Adipose tissue (tissue), 3 donors: ENCODE results near the gene SAYSD1. TPM values are rescaled to one million over a fixed set of nuclear protein-coding genes. Genes with fewer than 3 reads are reported as not detected.

ENCODE experiments used
- H3K27ac ChIP-seq: one replicate; pipeline ENCODE4 v1.5.1; 2013; ENCODE audit warnings: low read depth, low read length
- WGBS, 3 donors: extraction: QIAGEN DNeasy Blood & Tissue Kit; methylation state at CpG; one replicate each; pipeline ENCODE4 v1.1.7; 2013; 5-methylcytosine and 5-hydroxymethylcytosine counted together
- polyA plus RNA-seq, 3 donors: library from polyadenylated mRNA; stranded (reverse); fragments of 200-250 nt; gene quantifications; one replicate each; pipeline ENCODE4 v1.2.3, GENCODE V29; 2013
- donor health status: healthy with polysubstance abuse.
- donor health status: Bipolar disorder and iron deficiency.
- donor health status: healthy.

The SAYSD1 gene
- polyA plus RNA-seq, 3 donors, result 6.3 to 13.6 (median 8.2) TPM

DNA sequence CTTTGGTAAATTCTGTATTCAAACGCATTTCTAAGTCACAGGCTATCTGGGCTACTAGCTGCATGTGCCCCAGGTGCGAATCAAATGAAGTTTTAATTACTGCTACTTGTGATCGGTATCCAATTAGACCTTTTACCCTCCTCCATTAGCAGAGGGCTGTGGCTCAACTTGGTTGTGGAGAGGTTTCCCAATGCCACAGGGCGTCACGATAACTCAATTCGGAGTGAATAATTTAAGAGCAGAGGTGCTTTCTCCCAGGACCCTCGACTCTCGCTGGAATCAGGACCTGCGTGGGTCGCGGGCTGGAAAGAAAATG lies 640 bp downstream of the SAYSD1 start:
- 0 to 1% (median 1%) methylated on average over 11 of the region's 11 CpGs for WGBS, 3 donors
- no peak overlapping the region for H3K27ac ChIP-seq

DNA sequence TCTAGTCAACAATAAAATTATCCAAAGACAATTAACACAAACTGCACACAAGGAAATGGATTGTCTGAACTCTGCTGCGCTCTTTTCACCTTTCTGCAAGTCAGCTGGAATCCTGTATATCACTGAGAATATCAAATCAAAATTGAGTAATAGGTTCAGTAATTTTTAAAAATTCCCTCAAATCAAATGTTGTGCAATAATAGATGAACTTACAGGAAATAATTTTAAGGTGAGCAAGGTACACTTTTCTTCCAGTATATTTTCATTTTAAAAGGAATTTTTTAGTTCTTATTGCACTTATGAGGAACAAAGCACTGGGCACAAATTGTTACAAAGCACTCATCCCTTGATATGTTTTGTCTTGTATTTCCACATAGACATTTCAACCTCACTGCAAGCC lies 1.2 kb downstream of the SAYSD1 start:
- H3K27ac ChIP-seq, result no peak overlapping the region
- 81 to 97% (median 91%) methylated on average over 1 of the region's 1 CpG for WGBS, 3 donors

DNA sequence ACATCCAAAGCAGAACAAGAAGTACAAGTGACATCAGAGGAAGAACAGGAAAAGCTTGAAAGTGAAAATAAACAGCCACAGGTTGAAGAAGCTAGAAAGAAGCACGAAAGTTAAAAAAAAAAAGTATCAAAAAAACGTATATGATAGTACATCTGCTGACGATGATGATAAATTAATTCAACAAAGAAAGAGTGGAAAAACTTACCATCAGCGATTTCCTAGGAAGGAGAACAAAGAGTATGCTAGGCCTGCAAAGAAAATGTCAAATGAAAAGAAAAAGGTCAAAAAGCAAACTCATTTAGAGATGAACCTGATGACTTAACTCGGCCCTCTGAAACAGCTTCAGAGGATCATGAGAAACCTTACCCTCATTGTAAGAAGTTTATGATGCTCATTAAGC lies 3.7 kb downstream of the SAYSD1 start:
- no peak overlapping the region for H3K27ac ChIP-seq
- WGBS, 3 donors, result 76 to 81% (median 80%) methylated on average over 5 of the region's 5 CpGs

DNA sequence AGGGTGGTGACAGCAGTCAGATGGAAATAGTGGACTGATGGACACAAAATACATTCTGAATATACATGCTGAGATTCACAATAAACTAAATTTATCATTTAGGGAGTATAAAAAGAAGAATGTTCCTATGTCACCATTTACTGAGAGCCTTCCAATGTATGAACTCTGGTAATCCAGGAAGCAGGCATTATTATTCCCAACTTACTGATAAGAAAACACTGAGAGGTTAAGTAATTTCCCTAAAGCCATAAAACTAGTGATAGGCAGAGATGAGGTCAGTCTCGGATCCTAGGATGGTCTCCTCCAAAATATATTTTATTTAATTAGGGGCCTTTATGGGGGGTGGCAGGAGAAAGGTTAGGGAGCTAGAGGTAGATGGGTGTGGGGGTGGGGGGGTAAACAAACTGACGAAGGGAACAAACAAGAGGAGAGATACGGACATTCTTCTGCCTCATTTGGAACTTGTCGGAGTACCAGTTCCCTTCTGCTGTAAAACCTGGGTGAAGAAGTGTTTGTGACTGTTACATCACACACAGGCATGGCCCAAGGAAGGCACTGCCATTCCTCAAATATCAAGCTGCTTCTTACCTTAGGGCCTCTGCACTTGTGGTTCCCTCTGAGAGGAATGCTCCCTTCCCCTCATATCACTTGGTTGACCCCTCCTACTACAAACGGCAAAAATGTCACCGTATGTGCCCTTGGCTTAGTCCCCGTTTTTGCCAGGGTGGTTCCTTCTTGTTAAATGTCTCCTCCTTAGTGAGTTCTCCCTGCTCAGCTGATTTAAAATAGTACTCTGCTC lies 6.7 kb downstream of the SAYSD1 start:
- 74 to 90% (median 80%) methylated on average over 7 of the region's 7 CpGs for WGBS, 3 donors
- no peak overlapping the region for H3K27ac ChIP-seq

DNA sequence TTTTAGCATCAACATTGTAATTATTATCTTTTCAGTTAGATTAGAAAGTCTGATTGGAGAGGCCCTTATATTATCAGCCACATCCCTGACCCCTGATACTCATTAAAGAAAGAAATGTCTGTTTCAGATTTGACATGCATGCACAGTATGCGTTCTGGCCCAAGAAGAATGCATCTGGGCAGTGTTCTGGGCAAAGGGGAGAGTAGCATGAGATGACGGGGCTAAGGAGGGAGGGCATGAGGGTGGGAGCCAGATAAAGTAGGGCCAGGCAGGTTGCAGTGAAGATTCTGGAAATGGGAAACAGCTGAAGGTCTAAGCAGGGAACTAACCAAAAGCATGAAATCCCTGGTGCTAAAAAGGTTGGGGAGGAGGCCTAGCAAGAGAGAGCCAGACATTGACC lies 7.3 kb downstream of the SAYSD1 start:
- 43 to 50% (median 45%) methylated on average over 2 of the region's 2 CpGs for WGBS, 3 donors
- H3K27ac ChIP-seq, result no peak overlapping the region

DNA sequence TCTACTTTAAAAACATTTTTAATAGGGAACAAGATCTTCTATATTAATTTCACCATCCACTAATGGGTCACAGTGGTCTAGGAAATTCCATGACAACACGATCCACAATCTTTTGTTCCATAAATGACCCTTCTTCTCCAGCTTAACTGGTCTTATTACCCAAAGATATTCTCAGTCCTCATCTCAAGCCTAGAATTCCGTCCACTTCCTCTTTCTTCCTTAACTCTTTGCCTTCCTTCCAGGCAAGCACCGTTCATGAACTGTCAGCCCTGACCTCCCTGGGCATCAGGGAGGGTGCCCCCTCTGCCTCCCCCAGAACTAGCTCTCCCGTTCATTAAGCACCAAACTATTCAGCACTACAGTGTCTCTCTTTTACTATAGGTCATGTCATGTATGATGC lies 8.0 kb downstream of the SAYSD1 start:
- WGBS, 3 donors, result 69 to 82% (median 69%) methylated on average over 4 of the region's 4 CpGs
- H3K27ac ChIP-seq, result no peak overlapping the region

DNA sequence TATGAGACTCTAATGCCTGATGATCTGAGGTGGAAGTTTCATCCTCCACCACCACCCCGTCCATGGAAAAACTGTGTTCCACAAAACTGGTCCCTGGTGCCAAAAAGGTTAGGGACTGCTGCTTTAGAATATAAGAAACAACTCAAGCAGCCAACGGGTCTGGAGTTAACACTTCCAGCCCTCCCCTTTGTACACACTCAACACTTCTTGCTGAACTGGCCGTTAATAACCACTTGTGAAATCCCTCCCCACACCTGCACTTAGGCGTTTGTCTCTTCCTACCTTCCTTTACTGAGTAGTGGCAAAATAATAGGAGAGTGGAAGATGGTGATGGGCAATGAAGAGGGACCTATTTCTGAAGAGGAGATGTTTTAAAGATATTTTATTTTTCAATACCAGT lies 10.5 kb downstream of the SAYSD1 start:
- H3K27ac ChIP-seq, result no peak overlapping the region
- 64 to 77% (median 72%) methylated on average over 4 of the region's 4 CpGs for WGBS, 3 donors

DNA sequence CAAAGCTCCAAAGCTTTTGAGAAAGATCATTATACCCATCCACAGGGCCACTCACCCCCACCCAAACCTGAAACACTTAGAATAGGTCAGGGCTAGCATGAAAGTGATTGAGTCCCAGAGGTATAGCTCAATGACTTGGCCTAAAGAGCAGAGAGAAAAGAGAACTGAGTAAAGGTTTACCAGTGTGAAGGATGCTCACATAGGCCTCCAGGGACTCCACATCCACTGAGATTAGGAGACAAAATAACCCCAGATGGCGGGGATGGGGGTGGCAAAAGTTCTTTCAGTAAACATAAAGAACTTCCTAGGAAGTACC lies 12.2 kb downstream of the SAYSD1 start:
- 95 to 100% (median 100%) methylated on average over 1 of the region's 1 CpG for WGBS, 3 donors
- H3K27ac ChIP-seq, result no peak overlapping the region

DNA sequence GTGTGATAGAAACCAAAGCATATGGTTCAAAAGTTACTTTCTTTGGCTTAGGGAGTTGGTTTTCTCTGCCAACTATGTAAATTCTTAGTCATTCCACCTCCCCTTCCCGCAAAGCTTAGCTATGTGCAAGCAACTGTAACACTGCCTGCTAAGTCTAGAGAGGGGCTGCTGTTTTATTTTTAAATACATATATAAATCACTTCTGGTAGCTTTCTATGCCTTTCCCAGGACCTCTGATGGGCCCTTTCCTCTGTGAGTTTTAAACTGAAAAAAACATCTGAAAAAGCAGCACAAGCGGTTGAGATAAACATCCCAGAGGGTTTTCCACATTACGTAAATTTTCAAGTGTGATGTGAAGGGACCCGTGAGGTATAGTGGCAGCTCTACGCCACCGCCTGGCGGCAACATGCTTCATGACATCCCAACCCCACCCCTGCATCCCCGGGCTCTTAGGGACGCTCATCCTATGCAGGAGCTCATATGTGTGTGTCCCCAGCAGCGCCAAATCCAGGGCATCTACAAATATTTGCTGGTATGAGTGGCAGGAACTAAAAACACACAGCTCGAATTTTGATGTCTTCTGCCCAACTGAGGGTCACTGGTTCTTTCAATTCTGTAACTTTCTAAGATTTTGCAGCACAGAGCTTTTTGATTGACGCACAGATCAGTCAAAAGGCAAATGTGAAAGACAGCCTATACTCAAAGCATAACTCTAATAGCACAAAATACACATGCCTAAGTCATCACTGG lies 12.7 kb downstream of the SAYSD1 start:
- no peak overlapping the region for H3K27ac ChIP-seq

DNA sequence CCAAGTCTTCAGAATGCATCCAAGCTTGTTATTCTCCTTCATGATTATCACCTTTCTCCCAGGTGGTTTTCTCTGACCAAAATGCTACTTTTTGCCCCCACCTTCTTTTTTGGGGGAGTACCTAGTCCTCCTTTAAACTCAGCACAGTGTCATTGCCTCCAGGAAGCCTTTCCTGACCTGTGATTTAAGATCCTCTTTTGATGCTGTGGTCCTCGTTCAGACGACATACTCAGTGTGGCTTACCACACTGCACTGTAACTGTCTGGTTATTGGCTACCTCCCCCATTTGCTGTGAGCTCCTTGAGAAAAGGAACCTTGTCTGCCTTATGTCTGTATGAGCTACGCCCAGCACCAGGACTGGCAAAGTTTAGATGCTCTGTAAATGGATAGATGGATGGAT lies 14.6 kb downstream of the SAYSD1 start:
- no peak overlapping the region for H3K27ac ChIP-seq
- 51 to 82% (median 60%) methylated on average over 3 of the region's 3 CpGs for WGBS, 3 donors

More for the DNA sequence above, 12.7 kb downstream of the SAYSD1 start:
- WGBS, 3 donors, result 45 to 47% (median 47%) methylated on average over 12 of the region's 12 CpGs

DNA sequence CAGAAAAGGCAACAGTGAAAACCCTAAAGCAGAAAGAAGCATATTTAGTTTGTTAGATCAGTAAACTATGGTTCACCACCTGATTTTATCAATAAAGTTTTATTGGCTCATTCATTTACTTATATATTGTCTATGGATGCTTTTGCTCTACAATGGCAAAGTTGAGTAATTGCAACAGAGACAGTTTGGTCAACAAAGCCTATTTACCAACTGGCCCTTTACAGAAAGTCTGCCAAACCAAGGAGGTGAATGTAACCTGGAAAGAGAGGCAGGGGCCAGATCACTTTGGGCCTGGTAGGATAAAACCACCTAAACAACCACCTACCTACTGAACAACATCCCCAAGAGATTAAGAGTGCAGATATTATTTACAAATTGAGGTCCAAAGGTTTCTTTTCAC lies 19.4 kb downstream of the SAYSD1 start:
- no peak overlapping the region for H3K27ac ChIP-seq

DNA sequence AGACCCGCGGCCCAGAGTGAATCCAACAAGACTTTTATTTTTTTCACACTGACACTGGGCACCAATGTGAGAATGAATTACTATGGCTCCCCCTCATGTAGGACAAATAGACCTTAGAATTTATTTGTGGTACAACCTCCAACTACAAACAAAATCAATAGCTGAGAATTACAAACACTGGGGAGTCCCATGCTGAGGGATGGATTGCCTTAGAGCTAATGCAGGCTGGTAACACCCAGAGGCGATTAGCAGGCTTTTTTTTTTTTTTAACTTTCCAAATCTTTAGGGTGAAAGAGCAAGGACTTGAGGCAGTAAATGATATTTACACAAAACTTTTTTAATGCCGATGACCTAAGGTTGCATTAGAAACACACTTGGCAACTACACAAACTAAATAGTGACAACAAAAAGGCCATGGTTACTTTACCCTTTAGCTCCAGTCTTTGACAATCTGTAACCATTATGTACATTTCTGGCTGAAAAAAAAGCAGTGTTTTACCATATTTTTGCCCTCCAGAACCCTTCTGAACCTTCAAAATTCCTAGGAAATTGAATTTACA lies 21.8 kb downstream of the SAYSD1 start:
- WGBS, 3 donors, result 67 to 93% (median 84%) methylated on average over 4 of the region's 4 CpGs
- no peak overlapping the region for H3K27ac ChIP-seq

DNA sequence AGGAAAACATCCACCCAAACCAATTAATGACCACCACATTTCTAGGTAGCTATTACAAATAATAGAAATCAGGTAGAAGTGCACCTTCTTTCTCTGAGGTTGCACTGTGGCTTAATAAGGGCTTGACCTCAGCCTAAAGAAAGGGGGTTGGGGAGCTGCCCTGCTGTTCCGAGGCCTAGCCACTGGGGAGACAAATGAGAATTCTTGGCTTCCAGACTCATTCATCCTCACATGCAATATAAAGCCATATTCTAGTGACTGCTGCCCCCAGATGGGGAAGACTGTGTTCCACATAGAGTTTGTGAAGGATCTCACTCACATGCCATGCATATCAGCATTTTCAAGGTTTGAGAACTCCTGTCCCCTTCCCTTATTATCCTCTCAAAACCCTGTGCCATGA lies 22.9 kb downstream of the SAYSD1 start:
- WGBS, 3 donors, result 30 to 40% (median 39%) methylated on average over 1 of the region's 1 CpG
- no peak overlapping the region for H3K27ac ChIP-seq

DNA sequence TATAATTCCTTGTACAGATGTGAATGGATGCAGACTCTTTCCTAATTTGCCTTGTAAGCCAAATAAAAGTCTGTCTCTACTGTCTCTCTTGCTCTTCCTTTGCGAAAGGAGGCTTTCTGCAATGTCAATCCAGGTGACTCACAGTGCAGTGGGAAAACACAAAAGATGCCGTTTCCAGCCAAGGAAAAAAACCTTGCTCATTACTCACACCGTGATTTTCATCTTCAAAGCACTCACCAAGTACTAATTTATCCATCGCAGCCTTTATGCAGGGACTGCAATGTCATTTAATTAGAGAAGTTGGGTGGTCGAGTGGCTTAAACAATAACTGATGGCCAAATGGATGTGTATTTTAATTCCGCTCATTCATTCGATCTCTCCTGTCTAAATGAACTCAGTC lies 23.8 kb downstream of the SAYSD1 start:
- H3K27ac ChIP-seq, result no peak overlapping the region
- 79 to 93% (median 80%) methylated on average over 7 of the region's 7 CpGs for WGBS, 3 donors

DNA sequence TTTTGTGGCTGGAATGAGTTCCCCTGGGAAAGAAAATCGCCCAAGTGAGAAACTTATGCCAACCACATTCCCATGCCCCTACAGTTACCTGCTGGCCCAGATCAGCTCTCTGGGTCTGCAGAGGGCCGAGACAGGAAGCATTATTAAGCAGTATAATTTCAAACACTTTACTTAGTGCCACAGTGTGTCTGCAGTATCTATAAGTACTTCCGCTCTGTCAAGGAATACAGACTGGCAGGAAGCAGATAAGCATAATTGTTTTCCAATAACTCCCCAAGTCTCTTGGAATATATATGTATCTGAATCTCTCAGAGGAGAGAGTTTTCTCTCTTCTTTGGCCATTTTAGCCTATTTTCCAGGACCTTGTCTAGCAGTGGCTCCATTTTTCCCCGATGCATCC lies 24.9 kb downstream of the SAYSD1 start:
- 43 to 85% (median 52%) methylated on average over 4 of the region's 4 CpGs for WGBS, 3 donors
- no peak overlapping the region for H3K27ac ChIP-seq

DNA sequence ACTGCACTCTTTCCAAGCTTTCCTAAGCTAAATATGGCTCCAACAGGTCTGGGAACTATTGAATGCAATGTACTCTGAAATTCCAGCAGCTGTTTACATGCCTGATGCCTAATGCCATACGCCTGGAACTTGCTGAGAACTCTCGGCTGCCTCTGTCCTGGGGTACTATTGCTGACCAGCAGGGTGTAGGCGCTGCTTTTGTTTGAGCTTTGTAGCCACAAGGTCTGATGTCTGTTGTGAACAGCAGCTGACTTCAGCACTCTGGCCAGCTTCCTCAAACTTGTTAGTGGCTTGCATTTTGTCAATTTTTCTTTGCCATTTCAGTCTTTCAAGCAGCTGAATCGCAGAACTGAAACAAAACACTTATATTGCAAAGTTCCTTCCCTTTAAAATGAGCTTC lies 26.7 kb downstream of the SAYSD1 start:
- 3 to 32% (median 6%) methylated on average over 4 of the region's 4 CpGs for WGBS, 3 donors
- no peak overlapping the region for H3K27ac ChIP-seq

DNA sequence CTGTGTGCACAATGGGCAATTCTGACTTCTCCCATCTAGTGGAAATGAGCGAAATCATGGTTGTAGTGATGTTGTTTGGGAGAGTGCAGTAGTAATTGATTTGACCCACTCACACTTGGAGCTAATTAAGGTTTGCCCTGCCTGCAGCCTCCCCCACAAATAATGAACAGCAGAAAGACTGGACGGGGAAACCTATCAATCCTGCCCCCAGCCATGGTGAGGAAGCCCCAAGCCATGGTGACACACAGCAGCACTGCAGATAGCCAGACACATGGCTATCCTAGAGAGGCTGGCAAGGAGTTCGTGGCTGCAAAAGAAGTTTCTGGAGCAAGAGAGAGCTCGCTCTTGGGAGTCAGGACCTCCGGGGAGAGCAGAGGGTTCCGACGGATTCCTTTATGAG lies 27.8 kb downstream of the SAYSD1 start:
- 66 to 83% (median 75%) methylated on average over 7 of the region's 7 CpGs for WGBS, 3 donors
- no peak overlapping the region for H3K27ac ChIP-seq

DNA sequence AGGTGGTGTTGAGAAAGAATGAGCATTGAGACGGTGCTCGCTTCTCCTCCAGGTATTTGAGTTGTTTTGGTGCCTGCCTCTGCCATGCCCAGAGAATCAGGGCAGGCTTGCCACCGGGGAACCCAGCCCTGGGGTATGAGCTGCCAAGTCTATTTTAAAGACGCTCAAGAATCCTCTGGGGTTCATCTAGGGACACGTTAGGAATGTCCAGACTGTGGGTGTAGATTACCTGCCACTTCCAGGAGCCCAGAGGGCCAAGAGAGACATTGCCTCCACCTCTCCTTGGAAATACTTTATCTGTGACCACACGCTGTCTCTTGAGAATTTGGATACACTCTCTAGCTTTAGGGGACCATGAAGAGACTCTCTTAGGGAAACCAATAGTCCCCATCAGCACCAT lies 28.3 kb downstream of the SAYSD1 start:
- no peak overlapping the region for H3K27ac ChIP-seq
- WGBS, 3 donors, result 71 to 82% (median 71%) methylated on average over 6 of the region's 6 CpGs

DNA sequence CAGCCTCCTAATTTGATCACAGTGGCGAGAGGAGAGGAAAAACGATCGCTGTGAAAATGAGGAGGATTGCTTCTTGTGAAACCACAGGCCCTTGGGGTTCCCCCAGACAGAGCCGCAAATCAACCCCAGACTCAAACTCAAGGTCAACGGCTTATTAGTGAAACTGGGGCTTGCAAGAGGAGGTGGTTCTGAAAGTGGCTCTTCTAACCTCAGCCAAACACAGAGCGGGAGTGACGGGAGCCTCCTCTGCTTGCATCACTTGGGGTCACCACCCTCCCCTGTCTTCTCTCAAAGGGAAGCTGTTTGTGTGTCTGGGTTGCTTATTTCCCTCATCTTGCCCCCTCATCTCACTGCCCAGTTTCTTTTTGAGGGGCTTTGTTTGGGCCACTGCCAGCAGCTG lies 28.7 kb downstream of the SAYSD1 start:
- H3K27ac ChIP-seq, result no peak overlapping the region
- WGBS, 3 donors, result 56 to 84% (median 57%) methylated on average over 7 of the region's 7 CpGs
